GM18499 (cell line): ENCODE results near the gene PLA2G2D.

Source experiments
- ATAC-seq: cut with Tn5 transposase; IDR thresholded peaks from one replicate; pipeline ENCODE4 v1.9.1; 2021; ENCODE audit warnings: moderate number of reproducible peaks; ENCODE audit not compliant: insufficient read depth, unreplicated experiment

PLA2G2D gene

GRCh38 chr1:20072771-20073170 is 46.6 kb downstream of the PLA2G2D start:
- ATAC-seq, result no peak

DNA sequence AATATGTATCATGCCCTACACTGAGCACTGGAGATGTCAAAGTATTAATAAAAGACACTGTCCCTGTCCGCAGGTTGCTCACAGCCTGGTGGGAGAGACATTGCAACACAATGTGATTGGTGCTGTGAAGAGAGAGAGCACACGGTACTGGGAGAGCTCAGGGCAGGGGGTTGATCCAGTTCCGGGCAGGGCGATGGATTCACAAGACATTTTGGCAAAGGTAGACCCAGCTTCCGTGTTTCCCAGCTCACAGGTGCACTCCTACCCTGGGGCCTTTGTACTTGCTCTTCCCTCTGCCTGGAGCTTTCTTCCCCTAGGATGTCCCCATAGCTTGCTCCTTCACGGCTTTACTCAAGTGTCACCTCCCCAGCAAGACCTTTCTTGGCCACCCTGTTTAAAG is 47.9 kb downstream of the PLA2G2D start:
- ATAC-seq, result no peak

DNA sequence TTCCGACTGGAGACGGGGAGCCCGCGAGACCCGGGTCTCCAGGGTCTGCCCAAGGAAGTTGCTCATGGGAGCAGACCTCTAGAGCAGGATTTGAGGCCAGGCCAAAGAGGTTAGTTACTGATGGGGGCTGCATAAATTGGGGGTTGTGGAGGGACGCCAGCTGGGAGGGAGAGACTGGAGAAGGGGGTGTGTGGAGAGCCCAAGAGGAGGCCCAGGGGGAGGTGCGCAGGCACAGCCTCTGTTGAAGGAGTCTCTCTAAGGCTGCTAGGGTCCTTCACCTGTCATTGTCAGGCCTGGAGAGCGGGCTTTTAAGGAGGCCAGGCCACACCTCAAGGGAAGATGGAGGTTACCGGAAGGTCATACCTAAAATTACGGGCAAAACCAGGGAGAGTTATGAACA is 49.0 kb downstream of the PLA2G2D start:
- no peak for ATAC-seq

GRCh38 chr1:20069874-20070273 is 49.5 kb downstream of the PLA2G2D start, which contains the start of gene PLA2G5:
PLA2G5 (plus strand) TSS chr1:20070194; CDS start chr1:20084831, 14,637 bp downstream.
- ATAC-seq, result no peak

GRCh38 chr1:20068722-20069121 is 50.6 kb downstream of the PLA2G2D start:
- no peak for ATAC-seq

DNA sequence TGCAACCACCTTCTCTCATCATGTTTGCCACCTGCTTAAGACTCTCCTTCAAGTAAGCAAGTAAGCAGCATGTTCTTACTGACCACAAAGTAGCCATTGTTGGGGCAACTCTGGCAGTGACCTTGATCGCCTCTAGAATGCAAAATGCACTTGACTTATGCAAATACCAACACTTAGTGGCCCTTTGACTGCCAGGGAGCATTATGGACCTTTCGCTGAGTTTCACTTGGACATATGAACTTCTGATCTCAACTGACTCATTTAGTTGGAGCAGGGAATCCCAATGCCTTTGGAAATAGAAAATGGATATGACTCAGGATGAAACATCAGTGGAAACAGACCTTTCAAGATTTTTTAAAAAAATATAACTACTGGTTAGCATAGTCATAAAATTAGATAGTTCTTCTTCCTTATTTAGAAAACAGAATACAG is 55.5 kb downstream of the PLA2G2D start:
- no peak for ATAC-seq
